ENCODE measurements around the gene ARHGAP15. TPM values are rescaled to one million over a fixed set of nuclear protein-coding genes. Genes with fewer than 3 reads are reported as not detected.
"Not testable (repeated sequence)": the region's sequence is repeated elsewhere in the genome, so short reads cannot be mapped to it uniquely, and the experiment has no call there.

Gene ARHGAP15
- total RNA-seq, 1 donor from 2014 or later = not detected

GRCh38 chr2:143088388-143088787 is 40.8 kb upstream of the ARHGAP15 start:
- Mint-ChIP-seq H3K27ac (ENCODE audit: unreplicated experiment) (no peak overlapping the region), H3K4me3 (ENCODE audit: unreplicated experiment) (no peak overlapping the region), H3K4me1 (ENCODE audit: low read depth, unreplicated experiment) (peaks cover 3% of the 10 kb centered on the region), H3K27me3 (ENCODE audit: low read depth, unreplicated experiment) (no peaks in the 10 kb centered on the region), H3K36me3 (ENCODE audit: low read depth, unreplicated experiment) (no peaks in the 10 kb centered on the region), H3K9me3 (ENCODE audit: unreplicated experiment) (no peaks in the 10 kb centered on the region)
- Histone ChIP-seq H2AFZ (ENCODE audit: low read depth, low read length) (no peak overlapping the region), H3K27me3 (ENCODE audit: insufficient read depth, low read length) (no peaks in the 10 kb centered on the region), H3K4me2 (ENCODE audit: low read length) (no peak overlapping the region), H3K4me1 (ENCODE audit: insufficient read depth, low read length) (peaks cover 4% of the 10 kb centered on the region), H3K9me3 (ENCODE audit: insufficient read depth, low read depth, low read length) (no peaks in the 10 kb centered on the region), H3K79me2 (ENCODE audit: insufficient read depth, low read length) (no peaks in the 10 kb centered on the region), H4K20me1 (ENCODE audit: insufficient read depth, low read length) (no peaks in the 10 kb centered on the region), H3K9ac (ENCODE audit: low read length) (no peak overlapping the region), H3K36me3 (ENCODE audit: insufficient read depth, low read length) (no peaks in the 10 kb centered on the region), H3K4me3 (ENCODE audit: insufficient read depth, low read depth, low read length) (no peak overlapping the region), H3K27ac (ENCODE audit: low read depth, low read length) (no peak overlapping the region)
- DNase-seq (ENCODE audit: low read depth) (no peak), FAIRE-seq (no peak)
- TF ChIP-seq CTCF (IDR thresholded peaks at IDR 0.05; ENCODE audit: insufficient read depth, low read depth, low read length) (no peak), EZH2 (IDR thresholded peaks at IDR 0.05; ENCODE audit: insufficient read depth, low read length) (no peak)

DNA sequence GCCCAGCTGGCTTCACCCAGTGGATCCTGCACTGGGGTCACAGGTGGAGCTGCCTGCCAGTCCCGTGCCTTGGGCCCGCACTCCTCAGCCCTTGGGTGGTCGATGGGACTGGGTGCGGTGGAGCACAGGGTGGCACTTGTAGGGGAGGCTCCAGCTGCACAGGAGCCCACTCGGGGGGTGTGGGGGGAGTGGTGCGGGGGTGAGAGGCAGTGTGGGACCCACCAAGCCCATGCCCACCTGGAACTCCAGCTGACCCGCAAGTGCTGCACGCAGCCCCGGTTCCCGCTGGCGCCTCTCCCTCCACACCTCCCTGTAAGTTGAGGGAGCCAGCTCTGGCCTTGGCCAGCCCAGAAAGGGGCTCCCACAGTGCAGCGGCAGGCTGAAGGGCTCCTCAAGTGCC is 39.7 kb upstream of the ARHGAP15 start:
- H3K36me3 Mint-ChIP-seq (ENCODE audit: low read depth, unreplicated experiment); FAIRE-seq; H3K9me3 Mint-ChIP-seq (ENCODE audit: unreplicated experiment); H2AFZ ChIP-seq (ENCODE audit: low read depth, low read length); H3K27me3 Mint-ChIP-seq (ENCODE audit: low read depth, unreplicated experiment); H3K4me3 Mint-ChIP-seq (ENCODE audit: unreplicated experiment); H3K4me3 ChIP-seq (ENCODE audit: insufficient read depth, low read depth, low read length); H3K9ac ChIP-seq (ENCODE audit: low read length); H3K4me2 ChIP-seq (ENCODE audit: low read length); H3K4me1 ChIP-seq (ENCODE audit: insufficient read depth, low read length); H3K9me3 ChIP-seq (ENCODE audit: insufficient read depth, low read depth, low read length); H3K27me3 ChIP-seq (ENCODE audit: insufficient read depth, low read length); H3K27ac Mint-ChIP-seq (ENCODE audit: unreplicated experiment); H3K27ac ChIP-seq (ENCODE audit: low read depth, low read length); H3K36me3 ChIP-seq (ENCODE audit: insufficient read depth, low read length); H3K79me2 ChIP-seq (ENCODE audit: insufficient read depth, low read length); DNase-seq (ENCODE audit: low read depth); H4K20me1 ChIP-seq (ENCODE audit: insufficient read depth, low read length); H3K4me1 Mint-ChIP-seq (ENCODE audit: low read depth, unreplicated experiment): not testable (repeated sequence)

DNA sequence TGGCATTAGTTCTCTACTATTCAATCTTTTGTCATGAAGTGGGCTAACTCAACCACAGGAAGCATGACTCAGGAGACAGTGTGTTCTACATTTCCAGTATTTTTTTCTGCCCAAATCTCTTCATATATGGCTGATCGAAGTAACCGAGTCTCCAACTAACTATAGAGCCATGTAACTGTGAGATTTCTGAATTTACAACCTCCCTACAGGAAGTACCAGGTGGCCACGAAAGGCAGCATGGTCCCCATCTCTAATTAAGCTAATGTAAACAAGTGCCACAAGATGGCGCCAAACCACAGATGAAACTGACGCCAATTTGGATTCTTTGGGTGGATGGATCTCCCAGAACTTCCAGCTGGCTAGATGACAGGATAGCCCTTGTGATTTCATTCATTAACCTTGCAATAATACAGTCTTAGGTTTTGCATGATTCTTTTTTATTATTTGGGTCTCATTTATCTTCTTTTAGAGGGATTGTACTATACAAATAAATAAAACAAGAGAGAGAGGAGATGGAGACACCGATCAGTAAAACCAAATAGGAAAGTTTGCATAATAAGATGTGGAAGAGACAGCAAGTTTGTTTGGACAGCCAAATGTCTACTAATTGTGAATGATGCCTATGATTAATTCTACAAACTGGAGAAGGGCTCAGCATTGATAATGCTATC is 18.3 kb upstream of the ARHGAP15 start:
- no peaks in the 10 kb centered on the region for H4K20me1 ChIP-seq (ENCODE audit: insufficient read depth, low read length)
- H3K4me3 ChIP-seq (ENCODE audit: insufficient read depth, low read depth, low read length) = no peak overlapping the region
- no peaks in the 10 kb centered on the region for H3K4me1 ChIP-seq (ENCODE audit: insufficient read depth, low read length)
- peak overlapping the region; percentile 50 for H2AFZ ChIP-seq (ENCODE audit: low read depth, low read length)
- no peaks in the 10 kb centered on the region for H3K27me3 Mint-ChIP-seq (ENCODE audit: low read depth, unreplicated experiment)
- DNase-seq (ENCODE audit: low read depth) (peak; percentile 59), FAIRE-seq (peak; percentile 26)
- no peaks in the 10 kb centered on the region for H3K9me3 Mint-ChIP-seq (ENCODE audit: unreplicated experiment)
- H3K27ac ChIP-seq (ENCODE audit: low read depth, low read length) = no peak overlapping the region
- H3K4me3 Mint-ChIP-seq (ENCODE audit: unreplicated experiment) = no peak overlapping the region
- TF ChIP-seq EZH2 (IDR thresholded peaks at IDR 0.05; ENCODE audit: insufficient read depth, low read length) (no peak), CTCF (IDR thresholded peaks at IDR 0.05; ENCODE audit: insufficient read depth, low read depth, low read length) (peak; percentile 80)
- H3K9ac ChIP-seq (ENCODE audit: low read length) = no peak overlapping the region
- H3K9me3 ChIP-seq (ENCODE audit: insufficient read depth, low read depth, low read length) = no peaks in the 10 kb centered on the region
- H3K4me2 ChIP-seq (ENCODE audit: low read length) = peak overlapping the region; percentile 59
- no peaks in the 10 kb centered on the region for H3K27me3 ChIP-seq (ENCODE audit: insufficient read depth, low read length)
- no peaks in the 10 kb centered on the region for H3K79me2 ChIP-seq (ENCODE audit: insufficient read depth, low read length)
- H3K4me1 Mint-ChIP-seq (ENCODE audit: low read depth, unreplicated experiment) = no peaks in the 10 kb centered on the region
- H3K36me3 Mint-ChIP-seq (ENCODE audit: low read depth, unreplicated experiment) = no peaks in the 10 kb centered on the region
- no peaks in the 10 kb centered on the region for H3K36me3 ChIP-seq (ENCODE audit: insufficient read depth, low read length)
- H3K27ac Mint-ChIP-seq (ENCODE audit: unreplicated experiment) = peak overlapping the region; percentile 30
